Stomach (tissue), 9 donors: ENCODE measurements around the gene CCNT2. TPM values are rescaled to one million over a fixed set of nuclear protein-coding genes. Genes with fewer than 3 reads are reported as not detected.
A peak's percentile ranks its signal among the peaks of the same experiment; 100 is the strongest.

ENCODE experiments used
- DNase-seq, 2 donors: peaks; one replicate each; pipeline versions ENCODE4 v3.0.0 to v3.0.0-alpha.2; 2013 to 2019
- H3K27ac ChIP-seq, 5 donors: fragments of 200-600 bp in 4 of 5; sonication (generic) in 4 of 5; one replicate each; pipeline ENCODE4 v1.5.1; 2013 to 2019; ENCODE audit warnings: mild to moderate bottlenecking in 1 of 5, moderate library complexity in 1 of 5
- H3K27me3 ChIP-seq, 3 donors: fragments of 200-600 bp; sonication (generic); one replicate each; pipeline ENCODE4 v1.5.1; 2017 to 2019; ENCODE audit warnings: mixed run types in 1 of 3
- H3K36me3 ChIP-seq, 4 donors: fragments of 200-600 bp; sonication (generic); 1 replicate in 3 of 4; 2 replicates in 1 of 4; pipeline ENCODE4 v1.5.1; 2016 to 2019
- H3K4me1 ChIP-seq, 4 donors: fragments of 200-600 bp; sonication (generic); one replicate each; pipeline ENCODE4 v1.5.1; 2016 to 2019
- H3K4me3 ChIP-seq, 4 donors: fragments of 200-600 bp; sonication (generic) in 3 of 4; one replicate each; pipeline ENCODE4 v1.5.1; 2016 to 2019; ENCODE audit warnings: mild to moderate bottlenecking in 1 of 4
- H3K9me3 ChIP-seq, 4 donors: fragments of 200-600 bp; sonication (generic); one replicate each; pipeline ENCODE4 v1.5.1; 2016 to 2019
- CTCF ChIP-seq, 7 experiments: fragments of 450-650 bp in 4 of 7; fragments of 200-600 bp in 3 of 7; sonication (generic) in 3 of 7; IDR thresholded peaks; one replicate each; pipeline ENCODE4 v1.5.1; 2016 to 2019; ENCODE audit warnings: antibody characterized with exemption in 7 of 7, control low read depth in 2 of 7, mild to moderate bottlenecking in 1 of 7
- EP300 ChIP-seq: sonication (generic); formaldehyde crosslinking; IDR thresholded peaks from one replicate; pipeline ENCODE4 v1.6.1; 2017; ENCODE audit warnings: antibody characterized with exemption
- POLR2A ChIP-seq, 4 donors: fragments of 450-650 bp; IDR thresholded peaks; one replicate each; pipeline ENCODE4 v1.6.1; 2016; ENCODE audit warnings: antibody characterized with exemption in 4 of 4, control low read depth in 2 of 4, mild to moderate bottlenecking in 1 of 4, moderate library complexity in 1 of 4
- POLR2AphosphoS5 ChIP-seq, 3 donors: sonication (generic); formaldehyde crosslinking; IDR thresholded peaks; one replicate each; pipeline ENCODE4 v1.6.1; 2016; ENCODE audit warnings: antibody characterized with exemption in 3 of 3
- WGBS, 5 donors: extraction: QIAGEN DNeasy Blood & Tissue Kit in 3 of 5; methylation state at CpG; one replicate each; pipeline versions ENCODE4 v1.1.5 to v1.1.7; 2013 to 2018; 5-methylcytosine and 5-hydroxymethylcytosine counted together
- intact Hi-C: fragments of 100-400 bp; cut with DNase I; formaldehyde crosslinking; loops from one replicate; pipeline ENCODE4 v1.15.1; 2023; ENCODE audit warnings: low total_unique reads
- polyA plus RNA-seq, 3 donors: library from polyadenylated mRNA; stranded (reverse); fragments of 200-250 nt; gene quantifications; one replicate each; pipeline ENCODE4 v1.2.3, GENCODE V29; 2013
- total RNA-seq, 5 donors: library from RNA; depleted of rRNA; stranded (reverse); fragments of >200 nt; gene quantifications; one replicate each; pipeline versions ENCODE4 v1.1.0 to v1.2.3, GENCODE V29; 2014 to 2016
- donor health status: healthy with polysubstance abuse.
- donor health status: Bipolar disorder and iron deficiency.
- donor health status: healthy.

The CCNT2 gene
- total and polyA plus RNA-seq, 8 donors, result 4.4 to 119 (median 17.6) TPM

DNA sequence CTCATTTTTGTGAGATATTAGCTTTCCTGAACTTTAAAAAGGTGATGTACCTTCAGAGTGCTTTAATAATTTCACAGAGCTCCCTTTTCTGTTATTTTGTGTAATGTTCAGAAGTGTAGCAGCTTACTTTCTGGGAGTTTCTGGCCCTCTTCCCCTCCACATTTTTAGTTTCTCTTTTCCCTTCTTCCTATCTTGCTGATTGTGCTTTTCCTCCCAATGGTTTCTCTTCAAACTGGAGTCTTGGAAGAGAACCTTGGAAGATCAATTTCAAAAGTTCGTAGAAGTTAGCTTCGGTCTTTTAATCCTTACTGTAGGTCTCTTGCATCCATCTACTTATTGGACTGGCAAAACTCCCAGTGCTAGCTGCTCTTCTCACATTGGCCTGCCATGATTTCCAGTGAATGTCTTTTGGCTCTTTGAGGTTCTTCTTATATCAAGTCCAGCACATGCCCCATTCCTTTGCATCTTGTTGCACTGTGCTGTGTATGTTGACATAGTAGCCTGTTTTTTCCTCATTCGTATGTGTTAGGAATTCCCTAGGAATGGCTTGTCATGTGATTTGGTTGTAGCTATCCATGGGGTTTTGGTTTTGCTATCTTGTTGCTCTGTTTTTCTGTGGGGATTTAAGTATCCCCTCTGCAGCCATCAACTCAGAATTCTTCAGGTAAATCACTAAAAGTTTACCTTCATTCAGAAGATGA is 7.8 kb downstream of the CCNT2 start:
- TF ChIP-seq EP300 (no peak), POLR2AphosphoS5 (IDR thresholded peaks at IDR 0.05) (no peak), POLR2A (IDR thresholded peaks at IDR 0.05) (no peak), CTCF (IDR thresholded peaks at IDR 0.05) (no peak)
- Histone ChIP-seq H3K9me3 (no peaks in the 10 kb centered on the region), H3K36me3 (peaks cover 0 to 11% (median 5%) of the 10 kb centered on the region in 4 donors), H3K27me3 (no peaks in the 10 kb centered on the region), H3K4me1 (peaks cover 55 to 98% (median 80%) of the 10 kb centered on the region in 4 donors), H3K27ac (peak overlapping the region in 2 of 5 donors; percentile 15 to 23), H3K4me3 (no peak overlapping the region)
- no peak for DNase-seq
- intact Hi-C loops, result no loop called here
- whole genome bisulfite sequencing, 5 donors, result 54 to 72% (median 67%) methylated on average over 3 of the region's 3 CpGs

DNA sequence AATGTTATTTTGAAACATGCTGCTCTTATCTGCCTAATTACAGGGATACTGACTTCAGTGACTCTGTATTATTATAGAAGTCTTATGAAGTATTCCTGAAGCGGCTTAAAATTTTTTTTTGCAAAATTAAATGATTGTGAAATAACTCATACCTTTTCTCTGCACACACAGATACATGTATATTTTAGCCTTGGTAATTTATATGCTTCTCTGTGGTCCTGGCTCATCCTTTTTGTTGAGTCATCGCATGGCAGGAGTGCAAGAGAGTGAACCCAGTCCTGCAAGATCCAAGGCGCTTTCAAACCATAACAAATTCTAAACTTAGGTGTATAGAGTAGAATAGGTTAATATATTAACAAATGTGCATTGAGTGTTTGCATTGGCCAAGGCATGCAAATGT is 8.6 kb downstream of the CCNT2 start:
- Histone ChIP-seq H3K27me3 (no peaks in the 10 kb centered on the region), H3K9me3 (no peaks in the 10 kb centered on the region), H3K36me3 (peaks cover 0 to 9% (median 6%) of the 10 kb centered on the region in 4 donors), H3K4me1 (peaks cover 57 to 98% (median 80%) of the 10 kb centered on the region in 4 donors), H3K27ac (peak overlapping the region in 1 of 5 donors; percentile 15), H3K4me3 (no peak overlapping the region)
- no peak for TF ChIP-seq POLR2AphosphoS5 (IDR thresholded peaks at IDR 0.05)
- no peak for DNase-seq
- intact Hi-C loops, result no loop called here
- 73 to 87% (median 84%) methylated on average over 3 of the region's 3 CpGs for WGBS, 5 donors

- H3K27ac ChIP-seq, result peak overlapping the region; percentile 61 to 89 (median 72)
- H3K4me1 ChIP-seq, result peaks cover 69 to 98% (median 84%) of the 10 kb centered on the region in 4 donors
- no peak for TF ChIP-seq POLR2A (IDR thresholded peaks at IDR 0.05)
- peak in 1 of 3 donors; percentile 40 for TF ChIP-seq POLR2AphosphoS5 (IDR thresholded peaks at IDR 0.05)
- H3K36me3 ChIP-seq, result peaks cover 0 to 14% (median 12%) of the 10 kb centered on the region in 4 donors
- 37 to 74% (median 57%) methylated on average over 3 of the region's 3 CpGs for WGBS, 5 donors
- no peaks in the 10 kb centered on the region for H3K9me3 ChIP-seq
- no peaks in the 10 kb centered on the region for H3K27me3 ChIP-seq
- DNase-seq, result peak; percentile 33 to 65
- intact Hi-C loops, result no loop called here
- H3K4me3 ChIP-seq, result peak overlapping the region in 1 of 4 donors; percentile 7
Observed at GRCh38 chr2:134932864-134933526, 14.4 kb downstream of the CCNT2 start.

DNA sequence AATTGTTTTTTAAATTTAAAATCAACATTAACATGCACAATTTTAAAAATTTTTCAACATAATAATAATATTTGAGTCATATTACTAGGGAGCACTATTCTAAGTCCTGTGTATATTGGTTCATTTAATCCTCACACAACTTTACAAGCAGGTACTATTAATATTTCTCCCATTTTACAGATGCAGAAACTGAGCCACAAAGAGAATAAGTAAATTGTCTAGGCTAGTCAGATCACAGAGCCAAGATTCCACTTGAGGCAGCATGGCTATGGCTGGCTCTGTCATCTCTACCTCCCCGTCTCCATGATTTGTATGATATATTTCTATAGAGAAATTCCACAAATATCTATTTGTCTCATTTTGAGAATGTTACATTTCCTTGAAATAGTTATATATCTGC is 15.1 kb downstream of the CCNT2 start:
- H3K4me1 ChIP-seq, result peaks cover 69 to 98% (median 85%) of the 10 kb centered on the region in 4 donors
- WGBS, 5 donors, result 76 to 90% (median 89%) methylated on average over 1 of the region's 1 CpG
- H3K27ac ChIP-seq, result peak overlapping the region; percentile 61 to 82 (median 72)
- DNase-seq, result no peak
- no peak overlapping the region for H3K4me3 ChIP-seq
- H3K36me3 ChIP-seq, result peaks cover 0 to 22% (median 16%) of the 10 kb centered on the region in 4 donors
- no peaks in the 10 kb centered on the region for H3K9me3 ChIP-seq
- no peaks in the 10 kb centered on the region for H3K27me3 ChIP-seq
- TF ChIP-seq POLR2AphosphoS5 (IDR thresholded peaks at IDR 0.05) (no peak), EP300 (no peak)
- intact Hi-C loops, result no loop called here

DNA sequence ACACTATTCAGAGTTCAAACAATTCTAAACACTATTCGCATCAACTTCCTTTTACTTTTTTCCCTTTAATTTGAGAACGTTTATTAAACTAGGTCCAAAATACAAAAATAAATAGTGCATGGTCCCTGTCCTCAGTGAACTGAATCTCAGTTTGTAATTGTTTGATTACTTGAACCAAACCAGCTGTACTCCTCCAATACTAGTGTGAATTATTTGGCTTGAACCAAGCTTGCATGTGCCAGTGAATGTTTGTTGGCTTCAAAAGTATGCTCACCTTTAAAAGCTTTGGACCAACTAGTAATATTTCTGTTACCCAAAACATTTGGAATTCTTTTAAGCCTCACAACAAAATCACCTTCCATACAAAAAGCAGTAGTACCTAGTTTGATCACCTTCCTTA is 15.5 kb downstream of the CCNT2 start:
- WGBS, 5 donors, result 34 to 48% (median 39%) methylated on average over 2 of the region's 2 CpGs
- TF ChIP-seq EP300 (no peak), CTCF (IDR thresholded peaks at IDR 0.05) (no peak), POLR2AphosphoS5 (IDR thresholded peaks at IDR 0.05) (no peak), POLR2A (IDR thresholded peaks at IDR 0.05) (no peak)
- H3K9me3 ChIP-seq, result no peaks in the 10 kb centered on the region
- intact Hi-C loops, result no loop called here
- peaks cover 0 to 26% (median 19%) of the 10 kb centered on the region in 4 donors for H3K36me3 ChIP-seq
- peak overlapping the region in 4 of 5 donors; percentile 61 to 72 (median 68) for H3K27ac ChIP-seq
- DNase-seq, result no peak
- H3K4me1 ChIP-seq, result peaks cover 69 to 97% (median 83%) of the 10 kb centered on the region in 4 donors
- no peaks in the 10 kb centered on the region for H3K27me3 ChIP-seq
- H3K4me3 ChIP-seq, result no peak overlapping the region
